Measurements from ENCODE around the gene SPOCK3. TPM values are rescaled to one million over a fixed set of nuclear protein-coding genes. Genes with fewer than 3 reads are reported as not detected.

SPOCK3 gene
- total and polyA plus RNA-seq, 4 donors, result 0.08 to 0.42 (median 0.24) TPM

- Histone ChIP-seq H3K36me3 (ENCODE audit: control insufficient read depth in 4 of 4, insufficient read depth in 3 of 4, low read depth in 1 of 4, low read length in 3 of 4) (no peaks in the 10 kb centered on the region), H3K9me3 (ENCODE audit: control insufficient read depth in 4 of 4, low read length in 3 of 4) (no peaks in the 10 kb centered on the region), H3K4me3 (ENCODE audit: low read depth in 1 of 3, low read length in 3 of 3) (no peak overlapping the region), H3K27me3 (ENCODE audit: control insufficient read depth in 4 of 4, insufficient read depth in 4 of 4, low read length in 3 of 4) (no peaks in the 10 kb centered on the region), H3K9ac (ENCODE audit: low read depth in 1 of 2, low read length in 2 of 2) (no peak overlapping the region), H3K27ac (ENCODE audit: low read depth in 1 of 2, low read length in 2 of 2) (no peak overlapping the region), H3K4me1 (ENCODE audit: control insufficient read depth in 4 of 4, insufficient read depth in 4 of 4, low read length in 3 of 4) (no peaks in the 10 kb centered on the region)
- DNase-seq (ENCODE audit: low spot score), result no peak
- no peak for TF ChIP-seq REST (IDR thresholded peaks at IDR 0.05)
- TF ChIP-seq, protein P1, sequence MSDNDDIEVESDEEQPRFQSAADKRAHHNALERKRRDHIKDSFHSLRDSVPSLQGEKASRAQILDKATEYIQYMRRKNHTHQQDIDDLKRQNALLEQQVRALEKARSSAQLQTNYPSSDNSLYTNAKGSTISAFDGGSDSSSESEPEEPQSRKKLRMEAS (IDR thresholded peaks at IDR 0.05), result no peak
- TF ChIP-seq YY1 (IDR thresholded peaks at IDR 0.05), result no peak
- no peak for TF ChIP-seq GABPA (IDR thresholded peaks at IDR 0.05 in 1 of 2, conservative IDR thresholded peaks at IDR 0.05 in 1 of 2)
- TF ChIP-seq HNF4G (IDR thresholded peaks at IDR 0.05), result no peak
- TF ChIP-seq ATF3 (IDR thresholded peaks at IDR 0.05), result no peak
- WGBS, result 68% methylated on average over 4 of the region's 4 CpGs
These were observed 431.9 kb downstream of the SPOCK3 start for GRCh38 chr4:166802346-166802745.

DNA sequence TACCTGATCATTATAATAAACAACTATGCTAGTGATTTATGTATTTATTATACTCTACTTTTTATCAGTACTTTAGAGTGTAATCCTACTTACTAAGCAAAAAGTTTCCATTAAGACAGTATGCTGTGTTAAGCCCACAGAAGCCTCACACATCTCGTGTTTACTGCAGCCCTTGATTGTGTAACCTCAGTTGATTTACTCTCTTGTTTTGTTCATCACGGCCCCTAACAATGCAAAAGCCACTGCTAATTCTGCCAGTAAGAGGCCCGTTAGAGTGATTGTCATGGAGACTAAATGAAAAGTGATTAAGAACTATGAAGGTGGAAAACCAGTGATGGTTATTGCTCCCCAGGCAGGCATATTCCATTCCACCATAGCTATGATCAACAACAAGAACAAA, 436.2 kb downstream of the SPOCK3 start:
- no peaks in the 10 kb centered on the region for H3K4me1 ChIP-seq (ENCODE audit: control insufficient read depth in 4 of 4, insufficient read depth in 4 of 4, low read length in 3 of 4)
- no peak overlapping the region for H3K27ac ChIP-seq (ENCODE audit: low read depth in 1 of 2, low read length in 2 of 2)
- no peaks in the 10 kb centered on the region for H3K9me3 ChIP-seq (ENCODE audit: control insufficient read depth in 4 of 4, low read length in 3 of 4)
- TF ChIP-seq, protein P2, sequence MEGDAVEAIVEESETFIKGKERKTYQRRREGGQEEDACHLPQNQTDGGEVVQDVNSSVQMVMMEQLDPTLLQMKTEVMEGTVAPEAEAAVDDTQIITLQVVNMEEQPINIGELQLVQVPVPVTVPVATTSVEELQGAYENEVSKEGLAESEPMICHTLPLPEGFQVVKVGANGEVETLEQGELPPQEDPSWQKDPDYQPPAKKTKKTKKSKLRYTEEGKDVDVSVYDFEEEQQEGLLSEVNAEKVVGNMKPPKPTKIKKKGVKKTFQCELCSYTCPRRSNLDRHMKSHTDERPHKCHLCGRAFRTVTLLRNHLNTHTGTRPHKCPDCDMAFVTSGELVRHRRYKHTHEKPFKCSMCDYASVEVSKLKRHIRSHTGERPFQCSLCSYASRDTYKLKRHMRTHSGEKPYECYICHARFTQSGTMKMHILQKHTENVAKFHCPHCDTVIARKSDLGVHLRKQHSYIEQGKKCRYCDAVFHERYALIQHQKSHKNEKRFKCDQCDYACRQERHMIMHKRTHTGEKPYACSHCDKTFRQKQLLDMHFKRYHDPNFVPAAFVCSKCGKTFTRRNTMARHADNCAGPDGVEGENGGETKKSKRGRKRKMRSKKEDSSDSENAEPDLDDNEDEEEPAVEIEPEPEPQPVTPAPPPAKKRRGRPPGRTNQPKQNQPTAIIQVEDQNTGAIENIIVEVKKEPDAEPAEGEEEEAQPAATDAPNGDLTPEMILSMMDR (IDR thresholded peaks at IDR 0.05; ENCODE audit: low read depth, low read length, missing input control), result no peak
- TF ChIP-seq ATF3 (IDR thresholded peaks at IDR 0.05), result no peak
- TF ChIP-seq TAF1 (conservative IDR thresholded peaks at IDR 0.05), result no peak
- no peak for TF ChIP-seq HNF4A (conservative IDR thresholded peaks at IDR 0.05)
- TF ChIP-seq EGR1 (IDR thresholded peaks at IDR 0.05; ENCODE audit: low read depth in 2 of 2), result no peak
- no peak for TF ChIP-seq REST (IDR thresholded peaks at IDR 0.05)
- TF ChIP-seq FOXA2 (IDR thresholded peaks at IDR 0.05), result no peak
- no peak overlapping the region for H3K4me3 ChIP-seq (ENCODE audit: low read depth in 1 of 3, low read length in 3 of 3)
- DNase-seq (ENCODE audit: low spot score), result no peak
- WGBS, result 48% methylated on average over 3 of the region's 3 CpGs
- no peak overlapping the region for H3K9ac ChIP-seq (ENCODE audit: low read depth in 1 of 2, low read length in 2 of 2)
- no peaks in the 10 kb centered on the region for H3K36me3 ChIP-seq (ENCODE audit: control insufficient read depth in 4 of 4, insufficient read depth in 3 of 4, low read depth in 1 of 4, low read length in 3 of 4)
- H3K27me3 ChIP-seq (ENCODE audit: control insufficient read depth in 4 of 4, insufficient read depth in 4 of 4, low read length in 3 of 4), result no peaks in the 10 kb centered on the region

Data from liver (tissue), 9 donors.